Nephron (organoid): ENCODE results near the gene AQP2.

Source experiments
- H3K27ac Mint-ChIP-seq, 3 experiments: 2 replicates each; pipeline ENCODE4 v1.8.0; 2020; ENCODE audit warnings: mixed read lengths in 3 of 3, mild to moderate bottlenecking in 2 of 3, moderate library complexity in 1 of 3
- H3K27me3 Mint-ChIP-seq: 2 replicates; pipeline ENCODE4 v1.8.0; 2021; ENCODE audit warnings: low read depth, mild to moderate bottlenecking, moderate library complexity, mixed read lengths
- H3K36me3 Mint-ChIP-seq: 2 replicates; pipeline ENCODE4 v1.8.0; 2020; ENCODE audit warnings: low read depth, mixed read lengths
- H3K4me1 Mint-ChIP-seq: 2 replicates; pipeline ENCODE4 v1.8.0; 2020; ENCODE audit warnings: mixed read lengths
- H3K4me3 Mint-ChIP-seq, 3 experiments: 2 replicates each; pipeline ENCODE4 v1.8.0; 2020; ENCODE audit warnings: mild to moderate bottlenecking in 3 of 3, mixed read lengths in 3 of 3, moderate library complexity in 2 of 3
- H3K9me3 Mint-ChIP-seq: 2 replicates; pipeline ENCODE4 v1.8.0; 2020; ENCODE audit warnings: mixed read lengths
- TF ChIP-seq, protein P1 (sequence below), 3 experiments: fragments of 200-600 bp; sonication (generic); IDR thresholded peaks; one replicate each; pipeline ENCODE4 v1.5.0; 2021; ENCODE audit warnings: antibody characterized with exemption in 3 of 3; ENCODE audit not compliant: unreplicated experiment in 3 of 3

AQP2 gene

DNA sequence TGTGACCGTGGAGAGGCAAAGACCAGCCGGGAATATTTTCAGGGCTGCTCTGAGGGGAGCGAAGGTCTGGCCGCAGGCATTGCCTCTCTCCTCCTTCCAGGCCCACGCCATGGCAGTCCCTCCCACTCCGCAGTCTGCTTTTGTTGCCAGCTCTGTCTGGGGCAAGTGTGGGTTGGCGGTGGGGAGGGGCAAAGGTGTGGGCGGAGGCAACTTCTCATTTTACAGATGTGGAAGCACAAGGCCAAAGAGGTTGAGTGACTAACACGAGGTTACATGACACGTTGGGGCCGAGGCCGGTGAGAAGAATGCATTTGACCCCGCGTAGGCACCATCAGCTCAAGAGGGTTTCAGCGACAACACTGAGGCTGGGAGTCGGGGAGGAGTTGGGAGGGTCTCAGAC, 40.7 kb upstream of the AQP2 start:
- no peaks in the 10 kb centered on the region for H3K36me3 Mint-ChIP-seq
- peaks cover 64% of the 10 kb centered on the region for H3K4me1 Mint-ChIP-seq
- no peaks in the 10 kb centered on the region for H3K9me3 Mint-ChIP-seq
- TF ChIP-seq, protein P1, sequence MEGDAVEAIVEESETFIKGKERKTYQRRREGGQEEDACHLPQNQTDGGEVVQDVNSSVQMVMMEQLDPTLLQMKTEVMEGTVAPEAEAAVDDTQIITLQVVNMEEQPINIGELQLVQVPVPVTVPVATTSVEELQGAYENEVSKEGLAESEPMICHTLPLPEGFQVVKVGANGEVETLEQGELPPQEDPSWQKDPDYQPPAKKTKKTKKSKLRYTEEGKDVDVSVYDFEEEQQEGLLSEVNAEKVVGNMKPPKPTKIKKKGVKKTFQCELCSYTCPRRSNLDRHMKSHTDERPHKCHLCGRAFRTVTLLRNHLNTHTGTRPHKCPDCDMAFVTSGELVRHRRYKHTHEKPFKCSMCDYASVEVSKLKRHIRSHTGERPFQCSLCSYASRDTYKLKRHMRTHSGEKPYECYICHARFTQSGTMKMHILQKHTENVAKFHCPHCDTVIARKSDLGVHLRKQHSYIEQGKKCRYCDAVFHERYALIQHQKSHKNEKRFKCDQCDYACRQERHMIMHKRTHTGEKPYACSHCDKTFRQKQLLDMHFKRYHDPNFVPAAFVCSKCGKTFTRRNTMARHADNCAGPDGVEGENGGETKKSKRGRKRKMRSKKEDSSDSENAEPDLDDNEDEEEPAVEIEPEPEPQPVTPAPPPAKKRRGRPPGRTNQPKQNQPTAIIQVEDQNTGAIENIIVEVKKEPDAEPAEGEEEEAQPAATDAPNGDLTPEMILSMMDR (IDR thresholded peaks at IDR 0.05; ENCODE audit: unreplicated experiment in 3 of 3) = no peak
- peak overlapping the region in 2 of 3 experiments; percentile 45 to 78 for H3K27ac Mint-ChIP-seq
- no peak overlapping the region for H3K4me3 Mint-ChIP-seq
- H3K27me3 Mint-ChIP-seq = peaks cover 43% of the 10 kb centered on the region

DNA sequence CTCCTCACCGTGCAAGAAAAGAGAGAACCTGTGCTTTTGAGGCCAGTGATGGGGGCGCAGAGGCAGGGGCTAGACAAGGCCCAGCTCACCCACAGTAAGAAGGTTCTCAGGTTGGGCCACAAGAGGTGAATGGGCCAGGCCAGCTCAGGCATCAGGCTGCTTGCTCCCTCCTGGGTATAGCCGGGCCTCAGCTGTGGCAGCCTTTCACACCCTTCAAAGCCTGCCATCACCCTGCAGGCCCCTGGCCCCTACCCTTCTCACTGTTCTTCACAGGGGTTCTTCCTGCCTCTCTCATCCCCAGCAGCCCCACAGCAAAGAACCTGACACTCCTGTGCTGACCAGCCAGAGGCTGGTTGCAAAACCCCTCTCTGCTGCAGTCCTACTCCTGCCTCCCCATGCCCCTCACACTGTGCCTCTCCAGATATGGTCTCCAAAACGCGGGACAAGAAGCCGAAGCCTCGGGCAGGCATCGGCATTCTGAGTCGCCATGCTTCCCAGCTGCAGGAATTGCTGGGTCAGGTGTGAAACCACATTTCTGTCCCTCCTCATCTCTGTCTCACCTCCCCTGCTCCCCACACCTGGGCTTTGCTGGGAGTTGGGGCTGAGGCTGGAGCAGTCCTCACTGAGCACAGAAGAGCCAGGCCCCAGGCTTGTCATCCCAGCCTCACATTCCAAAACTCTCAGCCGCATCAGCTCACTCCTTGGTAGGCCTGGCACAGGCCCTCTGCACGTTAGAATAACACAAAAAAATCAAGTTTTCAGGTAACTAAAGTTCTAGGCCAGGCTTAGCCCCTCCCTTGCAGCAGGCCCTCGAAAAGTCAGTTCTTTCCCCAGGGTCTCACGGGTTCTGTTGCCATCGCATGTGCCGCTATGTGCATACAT, 40.0 kb upstream of the AQP2 start:
- peak overlapping the region in 1 of 3 experiments; percentile 82 for H3K27ac Mint-ChIP-seq
- TF ChIP-seq, protein P1 (IDR thresholded peaks at IDR 0.05; ENCODE audit: unreplicated experiment in 3 of 3) = no peak
- H3K4me3 Mint-ChIP-seq = no peak overlapping the region
- H3K27me3 Mint-ChIP-seq = peaks cover 40% of the 10 kb centered on the region
- no peaks in the 10 kb centered on the region for H3K36me3 Mint-ChIP-seq
- H3K4me1 Mint-ChIP-seq = peaks cover 63% of the 10 kb centered on the region
- no peaks in the 10 kb centered on the region for H3K9me3 Mint-ChIP-seq

DNA sequence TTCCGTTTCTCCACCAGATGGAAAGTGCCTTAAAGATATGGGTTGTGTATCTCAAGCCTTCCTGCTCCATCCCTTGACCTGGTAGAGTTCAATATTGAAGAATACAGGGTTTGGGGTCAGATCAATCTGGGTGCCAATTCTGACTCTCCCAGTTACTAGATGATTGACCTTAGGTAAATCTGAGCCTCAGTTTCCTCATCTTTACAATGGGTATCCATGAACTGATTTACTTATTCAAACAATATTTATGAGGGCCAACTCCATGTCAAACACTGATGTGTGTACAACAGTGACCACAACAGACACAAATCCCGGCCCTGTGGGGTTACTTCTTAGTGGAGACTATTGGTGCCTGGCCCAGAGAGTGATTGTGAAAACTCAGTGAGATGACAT, 39.3 kb upstream of the AQP2 start:
- Mint-ChIP-seq H3K27ac (peak overlapping the region in 1 of 3 experiments; percentile 82), H3K36me3 (no peaks in the 10 kb centered on the region), H3K4me3 (no peak overlapping the region), H3K9me3 (no peaks in the 10 kb centered on the region), H3K4me1 (peaks cover 56% of the 10 kb centered on the region), H3K27me3 (peaks cover 34% of the 10 kb centered on the region)
- TF ChIP-seq, protein P1 (IDR thresholded peaks at IDR 0.05; ENCODE audit: unreplicated experiment in 3 of 3) = no peak

DNA sequence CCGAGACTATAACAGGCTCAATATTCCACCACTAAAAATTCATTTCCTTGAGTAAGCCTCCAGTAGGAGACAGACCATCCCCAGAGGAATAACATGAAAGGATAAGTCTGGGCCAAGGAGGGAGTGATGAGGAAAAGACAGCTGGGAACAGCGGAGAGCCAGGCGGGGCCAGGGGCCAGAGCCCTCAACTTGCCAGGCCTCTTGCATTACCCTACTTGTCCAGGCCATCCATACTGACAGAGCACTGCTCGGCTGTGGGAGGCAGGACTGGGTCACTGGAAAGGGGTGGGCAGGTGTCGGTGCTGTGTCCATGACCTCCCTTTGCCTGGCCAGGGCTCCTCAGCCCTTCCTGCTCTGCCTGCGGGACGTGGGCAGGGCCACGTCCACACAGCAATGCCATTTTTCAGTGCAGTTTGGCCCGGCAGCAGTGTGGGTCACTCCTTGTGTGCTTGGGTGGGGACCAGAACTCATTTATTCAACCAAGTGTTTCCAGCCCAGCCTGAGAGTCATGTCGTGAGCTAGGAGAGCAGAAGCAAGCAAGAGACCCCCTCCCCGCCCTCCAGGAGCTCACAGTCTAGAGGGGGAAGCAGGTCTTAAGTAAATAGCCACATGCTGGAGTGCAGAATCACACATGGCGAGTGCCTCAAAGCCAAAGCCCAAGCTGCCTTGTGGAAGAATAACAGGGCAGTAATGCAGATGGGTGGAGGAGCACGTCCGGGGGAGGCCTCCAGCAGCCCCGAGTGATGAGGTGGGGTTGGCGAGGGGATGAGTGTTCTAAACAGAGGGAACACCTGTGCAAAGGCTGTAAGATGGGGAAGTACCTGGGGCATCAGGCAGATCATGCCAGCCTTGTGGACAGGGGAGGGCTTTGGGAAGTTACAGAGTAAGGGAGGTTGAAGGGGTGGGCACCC, 37.9 kb upstream of the AQP2 start:
- H3K36me3 Mint-ChIP-seq = no peaks in the 10 kb centered on the region
- TF ChIP-seq, protein P1 (IDR thresholded peaks at IDR 0.05; ENCODE audit: unreplicated experiment in 3 of 3) = no peak
- peaks cover 31% of the 10 kb centered on the region for H3K27me3 Mint-ChIP-seq
- no peak overlapping the region for H3K4me3 Mint-ChIP-seq
- H3K4me1 Mint-ChIP-seq = peaks cover 58% of the 10 kb centered on the region
- H3K9me3 Mint-ChIP-seq = no peaks in the 10 kb centered on the region
- peak overlapping the region in 1 of 3 experiments; percentile 4 for H3K27ac Mint-ChIP-seq

DNA sequence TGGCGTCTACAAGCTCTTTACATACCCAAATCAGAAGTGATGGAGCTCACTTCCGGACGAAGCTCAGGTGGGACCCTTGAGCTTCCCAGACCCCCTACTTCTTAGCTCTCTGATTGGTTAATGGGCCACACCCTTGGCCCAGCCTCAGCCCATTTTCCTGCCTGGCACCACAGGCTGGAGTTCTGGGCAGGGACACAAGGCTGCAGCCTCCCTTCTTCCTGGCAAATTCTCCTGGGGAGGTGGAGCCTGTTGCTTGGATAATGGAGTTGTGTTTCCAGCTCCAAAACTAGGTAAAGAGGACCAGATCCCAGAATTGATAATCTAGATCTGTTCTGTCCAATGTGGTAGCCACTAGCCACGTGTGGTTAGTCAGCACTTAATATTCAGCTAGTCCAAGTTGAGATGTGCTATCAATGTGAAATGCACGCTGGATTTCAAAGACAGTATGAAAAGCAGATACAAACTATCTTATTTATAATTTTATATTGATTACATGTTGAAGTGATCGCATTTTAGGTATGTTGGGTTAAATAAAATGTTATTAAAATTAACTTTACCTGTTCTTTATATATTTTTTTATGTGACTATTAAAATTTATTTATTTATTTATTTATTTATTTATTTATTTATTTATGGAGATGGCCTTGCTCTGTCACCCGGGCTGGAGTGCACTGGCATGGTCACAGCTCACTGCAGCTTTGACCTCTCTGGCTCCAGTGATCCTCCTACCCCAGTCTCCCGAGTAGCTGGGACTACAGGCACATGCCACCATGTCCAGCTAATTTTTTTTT, 34.2 kb upstream of the AQP2 start:
- H3K9me3 Mint-ChIP-seq = no peaks in the 10 kb centered on the region
- TF ChIP-seq, protein P1 (IDR thresholded peaks at IDR 0.05; ENCODE audit: unreplicated experiment in 3 of 3) = no peak
- no peak overlapping the region for H3K27ac Mint-ChIP-seq
- peaks cover 20% of the 10 kb centered on the region for H3K27me3 Mint-ChIP-seq
- H3K4me1 Mint-ChIP-seq = peaks cover 43% of the 10 kb centered on the region
- no peak overlapping the region for H3K4me3 Mint-ChIP-seq
- H3K36me3 Mint-ChIP-seq = no peaks in the 10 kb centered on the region
